DMS153 treated with DMSO at 0.1 percent for 48 hours (cell line): ENCODE measurements around the gene SPTA1.
"Not testable (repeated sequence)": the region's sequence is repeated elsewhere in the genome, so short reads cannot be mapped to it uniquely, and the experiment has no call there.

Experiments used
- DNase-seq: peaks from one replicate; lab custom pipeline; 2025; ENCODE audit not compliant: unreplicated experiment; lab: John Stamatoyannopoulos, UW

SPTA1 gene

DNA sequence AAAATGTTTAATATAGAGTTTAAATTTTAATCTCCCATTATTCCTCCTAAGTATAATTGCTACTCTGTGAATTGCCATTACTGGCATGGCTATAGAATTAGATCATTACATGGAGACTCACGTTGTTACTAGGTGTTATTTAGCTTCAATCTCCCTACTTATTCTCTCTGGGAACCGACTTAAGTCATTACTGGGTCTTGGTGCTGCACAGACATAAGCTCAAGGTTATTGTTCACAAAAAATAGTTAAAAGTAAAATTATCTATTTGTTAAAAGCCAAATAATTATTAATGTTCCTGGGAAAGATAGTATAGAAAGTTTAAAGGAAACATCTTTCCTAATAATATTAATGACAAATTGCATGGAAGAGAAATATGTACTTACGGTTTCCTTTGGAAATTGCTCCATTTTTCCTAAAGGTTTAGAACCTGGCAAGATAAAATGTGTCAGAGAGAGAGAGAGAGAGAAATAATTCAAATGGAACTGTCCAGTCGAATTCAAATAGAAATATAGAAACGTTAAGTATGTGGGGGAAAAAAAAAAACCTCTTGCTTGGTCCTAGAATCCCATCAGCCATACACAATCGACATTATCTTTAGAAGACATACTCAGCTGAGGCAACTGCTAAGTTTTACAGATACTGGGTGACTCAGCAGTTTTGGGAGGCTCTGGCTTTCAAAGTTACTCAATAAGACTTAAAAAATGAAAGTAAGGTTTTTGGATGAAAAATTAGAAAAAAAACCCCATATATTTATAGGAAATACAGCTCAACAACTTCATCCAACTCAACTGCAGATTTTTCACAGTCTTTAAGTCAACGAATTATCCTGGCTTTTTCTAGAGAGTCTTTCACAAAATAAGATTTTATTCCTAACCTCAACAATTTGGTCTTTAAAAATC, at the start of gene SPTA1:
Gene SPTA1 (minus strand): TSS at position 605 of the 899 bp plus-strand sequence. CDS start 198 bp downstream, at position 407.
- DNase-seq = no peak

DNA sequence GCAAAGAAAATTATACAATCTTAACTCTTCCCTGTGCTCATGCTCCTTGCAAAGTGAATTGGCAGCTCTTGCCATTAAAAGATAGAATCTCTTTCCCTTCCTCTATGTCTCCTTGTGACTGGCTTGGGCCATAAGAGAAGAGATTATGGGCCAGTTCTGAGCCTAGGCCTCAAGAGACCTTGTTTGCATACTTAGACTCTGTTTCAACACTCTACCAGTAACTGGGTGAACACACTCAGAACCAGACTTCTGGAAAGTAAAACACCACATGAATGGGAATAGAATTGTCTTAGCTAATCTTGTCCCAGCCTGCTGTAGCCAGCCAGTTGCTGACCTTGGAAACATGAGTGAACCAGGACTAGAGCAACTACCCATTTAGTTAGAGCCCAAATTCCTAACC, 49.3 kb upstream of the SPTA1 start:
- no peak for DNase-seq

DNA sequence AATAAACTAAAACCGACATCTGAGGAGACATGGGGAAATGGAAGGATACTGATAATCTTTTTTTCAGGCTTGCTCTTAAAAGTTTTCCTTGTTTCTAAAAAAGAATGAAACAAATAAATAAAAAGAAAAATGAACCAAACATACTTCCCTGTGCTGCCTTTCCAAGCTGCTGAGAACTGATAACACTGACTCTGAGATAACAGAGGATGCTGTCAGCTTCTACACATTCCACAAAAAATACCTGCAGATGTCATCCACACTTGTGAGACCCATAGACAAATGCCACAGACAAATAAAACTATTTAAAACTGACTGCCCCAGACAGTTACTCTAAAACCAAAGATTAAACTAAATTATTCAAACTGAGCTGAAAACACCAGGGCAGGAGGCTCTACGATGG, 46.0 kb upstream of the SPTA1 start:
- no peak for DNase-seq

DNA sequence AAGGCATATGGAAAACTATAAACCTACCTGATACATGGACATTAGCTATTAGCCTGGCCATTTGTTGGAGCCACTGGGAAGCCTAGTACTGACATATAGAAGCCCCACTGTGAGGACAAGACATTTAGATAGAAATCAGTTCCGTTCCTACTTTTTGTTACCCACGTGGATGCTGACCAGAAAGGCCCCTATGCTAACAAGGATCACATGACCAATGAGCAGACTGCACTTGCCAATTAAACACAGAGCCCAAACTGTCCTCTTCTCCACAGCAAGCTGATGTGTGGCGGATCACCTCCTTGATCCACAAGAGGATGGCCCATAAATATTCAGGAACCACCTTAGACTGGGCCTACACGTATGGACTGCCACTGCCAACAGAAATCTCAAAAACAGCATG, 45.2 kb upstream of the SPTA1 start:
- DNase-seq = no peak

DNA sequence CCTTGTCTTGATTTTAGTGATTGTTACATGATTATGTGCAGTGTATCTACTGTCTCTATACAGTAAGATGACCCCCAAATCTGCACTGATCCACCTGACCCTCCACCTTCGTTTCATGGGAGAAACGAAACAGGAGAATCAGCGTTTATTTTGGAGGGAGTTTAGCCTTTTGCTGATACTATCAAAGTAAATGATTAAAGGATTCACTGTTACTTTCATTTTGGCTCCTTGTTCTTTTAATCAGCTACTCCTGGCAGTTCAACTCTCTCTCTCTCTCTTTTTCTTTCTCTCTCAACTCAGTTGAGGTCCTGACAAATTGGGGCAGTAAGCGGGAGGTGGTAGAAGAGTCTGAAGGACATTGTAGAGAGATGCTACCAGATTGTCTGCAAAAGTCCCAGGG, 43.9 kb upstream of the SPTA1 start:
- DNase-seq = no peak

DNA sequence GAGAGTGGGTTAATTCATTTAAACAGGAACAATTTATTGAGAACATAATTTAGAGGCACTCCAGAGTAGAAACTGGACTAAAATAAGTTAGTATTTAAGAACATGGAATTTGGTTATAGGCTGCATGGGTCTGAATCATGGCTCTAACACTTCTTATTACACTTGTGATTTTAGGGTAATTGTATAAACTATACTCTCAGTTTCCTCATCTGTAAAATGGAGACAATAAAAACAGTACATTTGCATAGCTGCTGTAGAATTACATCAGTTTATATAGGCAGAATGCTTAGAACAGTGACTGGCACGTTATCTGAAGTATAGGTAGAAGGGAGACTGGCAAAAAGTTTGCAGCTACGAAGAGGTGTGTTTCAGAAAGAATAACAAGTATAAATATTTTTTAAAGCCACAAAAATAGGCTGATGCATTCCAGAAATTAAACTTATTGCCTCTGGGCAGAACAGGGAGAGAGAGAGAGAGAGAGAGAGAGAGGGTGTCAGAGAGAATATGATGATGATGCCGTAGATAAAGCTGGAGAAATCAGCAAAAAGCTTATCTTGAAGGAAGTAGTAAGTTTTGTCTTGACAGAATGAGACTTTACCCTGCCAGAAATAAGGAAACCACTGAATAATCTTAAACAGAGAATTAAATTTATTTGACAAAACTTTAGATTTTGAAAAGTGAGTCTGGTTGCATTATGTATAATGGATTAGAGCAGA, 42.2 kb upstream of the SPTA1 start:
- no peak for DNase-seq

DNA sequence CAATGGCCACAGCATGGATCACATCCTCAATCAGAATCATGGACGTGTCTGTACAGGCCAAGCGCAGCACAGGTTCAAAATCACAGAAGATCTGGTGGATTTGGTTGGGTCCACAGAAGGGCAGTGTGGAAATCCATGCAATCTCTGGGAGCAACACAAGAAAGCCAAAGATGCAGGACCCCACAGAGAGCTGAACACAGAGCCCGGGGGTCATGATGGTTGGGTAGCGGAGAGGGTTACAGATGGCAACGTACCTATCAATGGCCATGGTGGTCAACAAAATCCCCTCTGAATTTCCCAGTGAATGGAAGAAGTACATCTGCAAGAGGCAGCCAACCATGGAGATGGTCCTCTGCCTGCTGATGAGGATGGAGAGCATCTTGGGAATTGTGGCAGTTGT, 37.9 kb upstream of the SPTA1 start:
- DNase-seq = no peak

DNA sequence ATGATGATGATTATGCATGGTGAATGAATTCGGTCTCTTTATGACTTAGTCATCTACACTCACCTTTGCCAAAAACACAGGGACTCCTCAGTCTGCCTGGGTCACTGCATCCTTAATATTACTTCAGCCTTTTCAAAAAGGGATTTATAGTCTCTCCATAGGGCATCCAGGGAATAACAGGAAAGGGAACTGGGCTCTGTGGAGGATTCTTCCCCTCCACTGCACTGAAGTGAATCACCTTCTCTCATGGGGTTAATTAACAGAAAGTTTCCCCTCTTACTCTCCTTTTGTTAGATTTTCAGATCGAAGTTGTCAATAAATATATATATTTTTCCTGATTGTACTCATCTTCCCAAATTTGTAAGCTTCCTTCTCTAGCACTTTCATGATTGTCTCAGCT, 34.1 kb upstream of the SPTA1 start, which contains the start of gene OR6K3:
Gene OR6K3 (minus strand): TSS at position 101 of the 400 bp plus-strand sequence. CDS start 2,605 bp downstream, outside the sequence.
- DNase-seq = no peak

DNA sequence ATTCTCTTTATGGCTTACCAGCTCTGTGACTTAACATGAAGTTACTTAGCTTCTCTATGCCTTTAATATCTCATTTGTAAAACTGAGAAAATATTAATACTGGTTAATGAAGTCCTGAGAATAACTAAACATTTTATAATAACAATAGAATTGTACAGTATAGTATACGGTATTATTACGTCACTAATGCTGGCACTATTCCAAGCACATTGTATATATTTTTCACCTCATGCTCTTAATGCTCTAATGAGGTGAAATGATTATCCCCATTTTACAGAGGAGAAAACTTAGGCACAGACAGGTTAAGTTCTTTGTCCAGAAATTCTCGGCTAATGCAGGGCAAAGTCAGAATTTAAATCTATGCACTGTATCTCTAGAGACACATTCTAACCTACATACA, 33.1 kb upstream of the SPTA1 start:
- no peak for DNase-seq

DNA sequence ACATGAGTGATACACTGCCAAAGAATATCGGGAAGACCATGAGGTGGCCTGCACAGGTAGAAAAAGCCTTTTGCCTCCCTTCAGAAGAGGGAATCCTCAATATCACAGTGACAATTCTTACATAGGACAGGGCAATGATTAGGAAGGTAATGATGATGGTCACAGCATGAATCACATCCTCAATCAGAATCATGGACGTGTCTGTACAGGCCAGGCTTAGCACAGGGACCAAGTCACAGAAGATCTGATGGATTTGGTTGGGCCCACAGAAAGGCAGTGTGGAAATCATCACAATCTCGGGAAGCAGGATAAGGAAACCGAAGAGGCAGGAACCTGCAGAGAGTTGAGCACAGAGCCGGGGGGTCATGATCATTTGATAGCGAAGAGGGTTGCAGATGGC, 30.8 kb upstream of the SPTA1 start:
- DNase-seq = no peak

DNA sequence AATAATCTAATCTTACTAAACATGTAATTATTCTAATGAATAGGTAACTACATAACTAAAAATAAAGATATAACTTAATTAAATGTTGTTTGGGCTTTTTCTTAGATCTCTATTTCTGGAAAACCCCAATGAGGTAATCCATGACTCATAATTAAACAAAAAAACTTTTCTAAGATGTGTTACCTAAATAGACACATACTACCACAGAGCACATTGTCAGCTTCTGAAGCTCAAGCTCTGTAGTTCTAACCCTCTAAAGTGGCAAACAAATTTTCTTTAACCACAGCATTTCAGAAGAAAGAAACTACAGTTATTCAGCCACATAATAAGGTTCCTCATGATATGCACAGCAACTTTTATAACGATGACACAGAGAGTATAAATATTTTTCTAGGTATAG, 29.8 kb upstream of the SPTA1 start:
- DNase-seq = no peak

DNA sequence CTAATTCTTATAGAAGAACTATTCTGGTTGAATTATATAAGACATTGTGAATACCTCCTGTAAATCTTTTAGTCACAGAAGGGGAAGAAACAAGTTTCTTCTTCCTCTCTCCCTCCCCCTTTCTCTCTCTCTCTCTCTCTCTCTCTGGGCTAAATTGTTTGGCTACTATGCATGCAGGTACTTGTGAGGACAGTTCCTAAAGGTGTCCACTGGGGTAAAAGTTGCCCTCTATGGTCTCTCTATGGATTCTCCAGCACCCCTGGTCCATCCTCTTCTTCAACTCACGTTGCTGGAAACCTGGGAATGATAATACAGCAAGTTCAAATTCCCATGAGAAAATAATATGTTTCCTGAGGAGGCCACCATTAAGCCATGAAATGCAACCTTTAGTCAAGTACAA, 28.2 kb upstream of the SPTA1 start:
- DNase-seq = no peak

DNA sequence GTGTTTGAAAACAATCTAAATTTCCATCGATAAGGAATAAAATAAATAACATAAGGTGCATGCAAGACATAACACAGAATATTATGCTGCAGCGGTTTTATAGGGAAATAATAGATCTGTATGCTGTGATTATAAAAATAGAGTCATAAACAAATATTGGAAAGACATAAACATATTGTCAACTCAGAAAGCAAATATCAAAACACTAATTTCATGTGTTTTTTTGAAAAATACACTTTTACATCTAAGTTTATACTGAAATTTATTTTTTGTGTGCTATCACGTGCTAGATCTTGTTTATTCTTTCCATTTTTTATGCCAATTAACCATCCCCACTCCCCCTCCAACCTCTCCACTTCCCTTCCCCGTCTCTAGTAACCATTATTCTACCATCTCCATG, 24.6 kb upstream of the SPTA1 start:
- no peak for DNase-seq

DNA sequence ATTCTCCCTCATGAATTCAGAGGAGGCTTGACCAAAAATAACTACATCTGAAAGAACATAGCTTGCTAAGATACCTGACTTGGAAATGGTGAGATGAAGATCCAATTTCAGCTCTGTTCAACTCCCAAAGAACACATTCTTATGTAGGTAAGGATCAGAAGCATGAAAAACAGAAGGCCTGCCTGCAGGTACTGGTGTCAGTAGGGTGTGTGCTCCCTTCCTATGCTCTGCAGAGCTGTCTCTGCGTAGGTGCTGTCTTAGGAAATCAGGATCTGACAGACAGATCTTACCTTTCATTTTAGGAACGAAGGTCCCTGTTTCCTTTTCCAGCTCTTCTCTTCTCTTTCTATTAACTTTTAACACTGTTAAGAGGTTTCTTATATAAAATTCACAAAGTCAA, 19.6 kb upstream of the SPTA1 start:
- DNase-seq = no peak

DNA sequence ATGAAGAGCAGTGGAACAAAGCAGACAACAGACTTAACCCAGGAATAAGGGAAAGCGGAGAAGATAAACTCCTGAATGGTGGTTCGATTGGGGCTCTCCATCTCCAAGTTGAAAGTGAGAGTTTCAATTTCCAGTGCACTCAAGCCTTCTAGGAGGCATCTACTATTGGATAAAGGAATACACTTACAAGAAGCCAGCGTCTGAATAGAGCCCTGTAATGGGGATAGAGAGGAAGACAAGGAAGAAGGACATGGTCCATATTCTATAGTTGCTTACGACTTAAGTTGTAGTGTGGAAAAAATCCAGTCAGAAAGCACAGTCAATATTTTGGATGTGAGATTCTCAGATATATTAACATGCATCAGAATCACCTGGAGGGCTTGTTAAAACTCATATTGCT, 14.0 kb upstream of the SPTA1 start, which contains the start of gene OR6K2:
Gene OR6K2 (minus strand): TSS at position 101 of the 400 bp plus-strand sequence. CDS start 0 bp downstream, at position 101.
- DNase-seq = no peak

DNA sequence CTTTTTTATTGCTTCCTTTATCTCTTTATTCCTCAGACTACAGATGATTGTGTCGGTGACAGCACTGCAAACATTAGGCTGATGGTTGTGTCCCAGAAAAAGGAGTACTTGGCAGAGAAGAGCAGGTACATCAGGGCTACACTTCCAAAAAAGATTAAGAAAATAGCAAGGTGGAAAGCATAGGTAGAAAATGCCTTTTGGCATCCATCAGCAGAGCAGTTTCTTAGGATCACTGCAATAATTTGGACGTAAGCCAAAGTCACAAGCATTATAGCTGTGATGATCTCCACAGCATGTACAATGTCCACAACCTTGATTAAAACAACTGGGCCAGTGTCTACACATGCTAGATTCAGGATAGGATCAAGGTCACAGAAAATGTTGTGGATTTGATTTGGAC, 8.1 kb upstream of the SPTA1 start:
- DNase-seq = no peak

DNA sequence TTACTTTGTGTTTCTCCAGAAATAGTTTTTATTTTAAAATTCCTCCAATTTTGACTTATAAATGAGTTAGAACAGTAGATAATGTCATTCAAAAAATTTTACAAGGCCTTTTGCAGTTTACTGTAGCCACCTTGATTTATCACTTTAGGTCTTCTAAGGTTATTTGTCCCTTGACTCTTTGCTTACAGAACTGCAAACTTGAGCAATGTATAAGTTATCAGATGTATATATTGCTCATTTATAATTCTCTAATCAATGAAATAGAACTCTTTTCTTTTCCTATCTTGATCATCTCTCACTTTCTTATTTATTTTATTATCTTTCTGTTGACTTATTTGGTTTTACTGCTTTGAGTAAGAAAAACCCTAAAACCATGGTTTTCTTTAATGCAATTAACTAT, 5.8 kb upstream of the SPTA1 start:
- DNase-seq = no peak

DNA sequence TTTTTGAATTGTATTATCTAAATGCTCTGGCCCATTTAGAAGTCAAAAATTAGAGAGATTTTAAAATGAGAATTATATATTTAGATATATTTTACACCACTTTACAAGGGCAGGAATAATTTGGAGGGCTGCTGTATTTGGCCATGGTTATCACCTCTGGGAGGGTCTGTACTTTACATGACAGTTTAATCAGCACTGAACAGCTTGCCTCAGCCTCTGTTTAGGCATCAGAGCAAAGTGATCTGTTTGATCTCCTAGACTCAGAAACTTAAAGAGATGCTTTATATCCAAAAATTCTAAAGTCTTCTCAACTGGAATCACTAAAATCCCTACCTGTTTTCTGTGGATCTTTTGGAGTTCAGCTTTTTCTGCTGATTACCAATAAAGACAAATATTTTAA, 5.4 kb upstream of the SPTA1 start:
- DNase-seq = no peak

DNA sequence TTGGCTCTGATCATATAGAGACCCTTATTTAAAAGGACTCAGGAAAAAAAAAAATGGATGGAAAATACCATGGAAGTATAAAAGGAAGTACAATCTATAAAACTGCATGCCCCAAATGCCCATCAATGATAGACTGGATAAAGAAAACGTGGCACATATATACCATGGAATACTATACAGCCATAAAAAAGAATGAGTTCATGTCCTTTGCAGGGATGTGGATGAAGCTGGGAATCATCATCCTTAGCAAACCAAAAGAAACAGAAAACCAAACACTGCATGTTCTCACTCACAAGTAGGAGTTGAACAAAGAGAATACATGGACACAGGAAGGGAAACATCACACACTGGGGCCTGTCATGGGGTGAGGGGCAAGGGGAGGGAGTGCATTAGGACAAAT, 4.6 kb upstream of the SPTA1 start:
- DNase-seq = not testable (repeated sequence)

DNA sequence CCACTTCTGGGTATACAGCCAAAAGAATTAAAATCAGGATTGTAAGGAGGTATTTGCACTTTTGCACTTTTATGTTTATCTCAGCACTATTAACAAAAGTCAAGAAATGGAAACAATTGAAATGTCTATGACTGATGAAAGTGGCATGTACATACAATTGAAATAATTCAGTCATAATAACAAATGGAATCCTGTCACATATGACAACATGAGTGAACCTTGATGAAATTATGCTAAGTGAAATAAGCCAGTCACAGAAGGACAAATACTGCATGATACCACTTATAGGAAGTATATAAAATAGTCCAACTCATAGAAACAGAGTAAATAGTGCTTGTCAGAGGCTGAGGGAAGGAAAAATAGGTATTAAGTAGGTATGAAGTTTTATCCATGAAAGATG, 3.4 kb upstream of the SPTA1 start:
- DNase-seq = no peak

DNA sequence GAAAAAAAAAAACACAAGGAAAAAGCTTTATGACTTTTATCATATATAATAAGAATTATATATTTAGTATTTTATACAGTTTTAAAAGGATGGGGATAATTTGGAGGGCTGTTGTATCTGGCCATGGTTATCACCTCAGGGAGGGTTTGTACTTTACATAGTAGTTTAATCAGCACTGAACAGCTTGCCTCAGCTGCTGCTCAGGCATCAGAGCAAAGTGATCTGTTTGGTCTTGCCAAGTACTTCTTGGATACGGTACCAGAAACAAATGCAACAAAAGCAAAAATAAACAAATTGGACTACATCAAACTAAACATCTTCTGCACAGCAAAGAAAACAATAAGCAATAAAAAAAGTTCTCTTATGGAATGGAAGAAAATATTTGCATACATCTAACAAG, 2.6 kb upstream of the SPTA1 start:
- no peak for DNase-seq

DNA sequence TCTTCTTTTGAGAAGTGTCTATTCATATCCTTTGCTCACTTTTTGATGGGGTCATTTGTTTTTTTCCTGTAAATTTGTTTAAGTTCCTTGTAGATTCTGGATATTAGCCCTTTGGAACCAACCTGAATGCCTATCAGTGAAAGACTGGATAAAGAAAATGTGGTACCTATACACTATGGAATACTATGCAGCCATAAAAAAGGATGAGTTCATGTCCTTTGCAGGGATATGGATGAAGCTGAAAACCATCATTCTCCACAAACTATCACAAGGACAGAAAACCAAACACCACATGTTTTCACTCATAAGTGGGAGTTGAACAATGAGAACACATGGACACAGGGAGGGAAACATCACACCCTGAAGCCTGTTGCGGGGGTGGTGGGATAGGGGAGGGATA, 1.8 kb upstream of the SPTA1 start:
- DNase-seq = not testable (repeated sequence)
